ENCODE measurements around the gene CATSPER3.

CATSPER3 gene

DNA sequence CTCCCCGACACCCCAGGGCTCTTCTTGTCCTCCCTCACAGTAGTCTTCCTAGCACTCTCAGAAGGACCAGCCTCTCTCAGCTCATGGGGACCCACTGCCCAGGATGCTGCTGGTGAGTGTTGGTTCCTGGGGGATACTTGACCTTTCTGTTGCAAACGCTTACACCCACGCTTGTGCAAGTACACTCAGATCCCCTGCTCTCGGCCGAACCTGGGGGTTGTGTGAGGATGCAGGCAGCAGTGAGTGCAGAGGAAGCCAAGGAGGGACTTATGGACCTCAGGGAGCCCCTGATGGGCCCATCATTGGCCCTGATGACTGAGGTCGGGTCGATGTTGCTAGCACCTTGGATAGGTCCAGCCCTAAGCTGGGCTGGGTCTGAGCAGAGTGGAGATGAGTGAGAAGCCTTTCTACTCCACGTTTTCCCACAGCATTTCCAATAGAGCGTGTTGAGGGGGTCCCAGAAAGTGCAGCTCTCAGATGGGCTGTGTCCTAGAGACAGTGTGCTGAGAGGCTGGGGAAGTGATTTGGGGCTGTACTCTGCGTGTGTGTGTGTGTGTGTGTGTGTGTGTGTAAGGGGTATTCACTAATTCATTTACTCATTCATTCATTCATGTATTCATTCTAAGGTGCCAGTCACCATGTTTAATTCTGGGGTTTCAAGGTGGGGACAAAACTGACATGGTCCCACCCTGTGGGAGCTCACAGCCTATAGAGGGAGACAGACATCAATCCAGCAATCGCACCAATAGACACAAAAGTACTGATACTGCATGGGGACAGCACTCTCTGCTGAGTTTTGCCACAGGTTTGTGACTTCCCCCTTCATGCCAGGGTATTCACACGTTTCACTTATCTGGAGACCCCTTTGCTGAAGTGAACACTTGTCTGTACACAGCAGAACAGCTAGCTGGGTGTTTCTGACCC is 91.6 kb downstream of the CATSPER3 start:
- DNase-seq (ENCODE audit: low read depth in 2 of 3, low spot score in 1 of 3): no peak

DNA sequence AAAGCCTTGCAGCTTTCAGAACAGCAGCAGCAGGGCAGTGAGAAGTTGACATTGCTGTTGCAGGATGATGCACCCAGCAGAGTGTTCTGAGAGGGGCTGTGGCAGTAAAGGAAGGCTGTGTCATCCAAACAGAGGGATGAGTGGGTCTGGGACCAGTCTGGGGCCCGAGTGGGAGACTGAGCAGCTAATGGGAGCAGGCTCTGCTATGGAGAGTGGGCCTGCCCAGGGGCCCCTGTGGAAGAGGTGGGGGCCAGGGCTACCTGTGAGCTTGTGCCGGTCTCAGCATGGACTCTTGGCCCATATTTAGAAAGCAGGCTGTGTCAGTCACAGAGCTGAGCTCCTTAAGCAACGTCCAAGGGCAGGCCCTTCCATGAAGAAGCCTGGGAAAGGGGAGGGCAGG is 92.3 kb downstream of the CATSPER3 start:
- no peak for DNase-seq (ENCODE audit: low read depth in 2 of 3, low spot score in 1 of 3)

DNA sequence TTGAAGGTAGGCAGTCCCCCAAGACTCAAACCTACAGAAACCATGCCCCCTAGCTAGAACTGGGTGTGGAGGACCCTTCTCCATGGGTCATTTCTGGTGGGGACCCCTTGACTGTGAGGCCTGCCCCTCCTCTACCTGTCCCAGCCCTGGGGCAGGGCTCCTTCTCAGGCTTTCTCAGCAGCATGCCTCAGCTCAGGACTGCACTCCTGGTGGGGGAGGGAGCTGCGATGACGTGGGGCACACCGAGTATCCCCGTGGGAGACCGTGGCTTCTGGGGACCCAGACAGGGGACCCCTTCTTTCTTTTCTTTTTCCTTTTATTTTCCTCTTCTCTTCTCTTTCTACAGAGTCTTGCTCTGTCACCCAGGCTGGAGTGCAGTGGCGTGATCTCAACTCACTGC is 93.3 kb downstream of the CATSPER3 start:
- DNase-seq (ENCODE audit: low read depth in 2 of 3, low spot score in 1 of 3): no peak
